Effector CD8-positive, alpha-beta T cell (primary cell): ENCODE measurements around the gene FSTL4.
"Not testable (repeated sequence)": the region's sequence is repeated elsewhere in the genome, so short reads cannot be mapped to it uniquely, and the experiment has no call there.

ENCODE experiments used
- DNase-seq: peaks from one replicate; lab custom pipeline; 2025; lab: John Stamatoyannopoulos, UW

The FSTL4 gene

DNA sequence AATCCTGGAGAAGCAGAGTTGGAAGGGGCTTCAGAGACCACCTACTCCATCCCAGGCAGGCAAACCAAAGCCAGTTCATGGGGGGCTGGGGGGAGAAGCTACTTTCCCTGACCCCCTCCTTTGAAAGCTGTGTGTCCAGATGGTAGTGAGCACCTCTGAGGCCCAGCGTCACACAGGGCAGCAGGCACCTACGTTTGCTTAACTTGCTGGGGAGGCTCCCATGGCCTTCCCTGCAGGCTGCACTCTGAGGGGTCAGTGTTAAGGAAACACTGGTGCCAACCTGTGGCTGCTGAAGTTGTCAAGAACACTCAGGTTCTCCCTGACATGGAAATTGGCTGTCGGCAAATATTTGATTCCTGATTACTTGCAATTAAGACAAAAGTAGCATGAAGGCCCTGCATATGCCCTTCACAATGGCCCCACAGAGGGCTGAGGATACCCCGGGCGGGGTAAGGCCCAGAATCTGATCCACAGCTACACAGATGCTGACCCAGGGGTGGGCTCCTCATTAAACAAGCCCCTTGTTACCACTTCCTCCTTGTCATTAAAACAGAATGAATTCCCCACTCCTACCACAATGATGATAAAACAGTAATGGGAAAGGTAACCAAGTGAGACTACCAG, 208.5 kb downstream of the FSTL4 start:
- DNase-seq: no peak

DNA sequence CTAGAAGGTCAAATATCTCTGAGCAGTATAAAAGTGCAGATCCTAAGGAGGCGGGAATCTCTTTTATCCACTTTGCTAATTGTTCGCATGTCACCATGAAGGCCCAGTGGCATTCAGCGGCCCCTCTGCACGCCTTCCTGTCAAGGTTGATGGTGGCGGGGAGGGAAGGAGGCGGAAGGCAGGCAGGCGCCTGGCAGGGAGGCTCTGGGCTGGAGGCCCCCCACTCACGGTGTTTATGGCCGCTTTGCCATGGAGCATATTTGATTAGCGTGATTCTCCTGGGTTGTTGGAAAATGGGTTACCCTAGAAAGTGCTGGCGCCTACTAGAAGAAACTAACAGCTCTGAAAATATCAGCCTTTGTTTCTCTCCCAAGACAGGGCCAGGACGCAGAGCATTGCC, 209.6 kb downstream of the FSTL4 start:
- no peak for DNase-seq

DNA sequence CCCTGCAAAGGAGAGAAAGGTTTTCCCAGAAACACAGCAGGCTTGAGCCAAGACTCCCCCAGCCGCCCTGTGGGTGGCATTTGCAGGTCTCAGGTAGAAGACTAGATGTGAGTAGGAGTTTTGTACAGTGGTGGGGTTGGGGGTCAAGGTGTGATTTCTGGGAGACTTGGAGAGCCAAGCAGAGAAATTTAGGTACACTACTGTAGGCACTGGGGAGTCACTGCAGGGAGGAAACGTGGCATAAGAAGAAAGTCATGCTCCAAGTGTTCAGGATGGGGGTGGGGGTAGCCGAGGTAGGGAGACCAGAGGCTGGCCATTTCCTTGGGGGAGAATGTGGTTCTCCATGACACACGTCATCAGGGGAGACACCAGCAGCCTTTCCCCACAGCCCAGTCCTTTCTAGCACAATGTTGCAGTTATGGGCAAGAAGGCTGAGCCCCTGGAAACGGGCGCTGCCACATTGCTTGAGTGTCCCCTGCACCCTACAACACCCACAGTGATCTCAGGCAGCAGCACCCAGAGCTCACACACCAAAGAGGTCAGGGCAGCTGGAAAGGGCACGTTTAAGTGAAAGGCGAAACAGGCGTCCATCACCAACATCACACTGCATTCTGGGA, 210.5 kb downstream of the FSTL4 start:
- no peak for DNase-seq

DNA sequence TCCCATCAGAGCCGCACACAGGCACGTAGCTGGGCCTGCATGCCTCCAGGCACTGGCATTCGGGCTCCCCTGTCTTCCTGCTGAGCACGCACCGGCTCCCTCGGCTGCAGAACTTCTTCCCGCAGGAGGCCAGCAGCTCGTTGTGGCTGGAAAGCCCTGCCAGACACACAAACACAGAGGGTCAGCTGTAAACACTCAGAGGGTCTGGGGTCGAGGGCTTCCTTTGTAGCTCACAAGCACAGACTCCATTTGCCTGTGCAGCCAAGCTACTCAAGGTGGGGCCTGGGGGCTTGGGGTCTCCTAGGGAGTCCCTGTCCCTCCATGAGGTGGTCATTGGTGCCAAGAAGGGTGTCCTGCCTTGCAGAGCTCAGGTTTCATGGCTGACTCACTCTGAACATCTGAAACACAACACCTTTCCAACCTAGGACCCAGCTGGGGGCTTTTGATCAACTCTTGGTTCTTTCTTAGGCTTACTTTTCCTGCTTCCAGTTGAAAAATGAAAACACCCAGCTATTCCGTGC, 211.4 kb downstream of the FSTL4 start:
- no peak for DNase-seq

DNA sequence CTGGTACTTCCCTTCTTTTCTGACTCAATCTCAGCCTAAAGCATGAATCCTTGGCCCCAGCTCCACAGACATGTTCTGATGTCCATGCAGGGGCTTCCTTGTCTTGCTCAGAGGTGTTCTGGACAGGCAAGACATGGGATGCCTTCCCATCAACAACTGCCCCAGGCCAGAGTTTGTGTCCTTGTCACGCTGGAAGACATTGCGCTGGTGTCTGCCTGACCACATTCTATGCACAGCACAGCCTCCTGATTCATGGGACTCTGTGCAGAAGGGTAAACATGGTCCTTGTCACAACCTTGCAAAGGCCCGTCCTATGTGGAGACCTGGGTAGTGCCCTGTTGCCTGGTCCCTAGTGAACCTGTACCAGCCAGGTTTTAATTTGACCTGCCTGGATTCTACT, 212.2 kb downstream of the FSTL4 start:
- DNase-seq: no peak

DNA sequence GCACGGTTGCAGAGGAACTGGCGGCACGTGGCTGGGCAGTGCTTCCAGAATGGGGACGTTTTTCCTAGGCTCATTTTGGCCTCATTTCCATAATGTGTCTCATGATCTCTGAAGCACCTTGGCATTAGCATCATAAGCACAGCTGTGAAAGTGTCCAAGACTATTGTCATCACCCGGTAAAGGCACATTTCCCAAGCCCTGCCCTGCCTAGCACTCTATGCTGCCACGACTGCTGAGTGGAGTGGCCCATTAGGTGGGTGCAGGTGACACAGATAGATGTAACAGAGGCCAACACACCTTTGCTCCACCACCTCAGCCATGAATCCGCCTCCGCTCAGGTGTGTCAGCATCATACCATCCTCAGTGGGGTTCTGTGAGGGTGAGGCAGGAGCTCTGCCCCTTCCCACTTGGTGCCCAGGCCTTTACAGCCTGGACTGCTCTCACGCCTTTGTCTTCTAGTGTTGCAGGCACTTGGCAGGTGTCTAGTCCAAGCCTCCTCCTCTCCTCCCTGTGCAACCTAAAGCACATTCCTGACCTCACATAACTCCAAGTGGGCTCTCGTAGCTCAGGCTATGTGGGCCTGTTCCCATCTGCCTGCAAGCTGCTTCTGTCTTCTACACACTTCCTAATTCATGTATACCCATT, 213.0 kb downstream of the FSTL4 start:
- DNase-seq: no peak

DNA sequence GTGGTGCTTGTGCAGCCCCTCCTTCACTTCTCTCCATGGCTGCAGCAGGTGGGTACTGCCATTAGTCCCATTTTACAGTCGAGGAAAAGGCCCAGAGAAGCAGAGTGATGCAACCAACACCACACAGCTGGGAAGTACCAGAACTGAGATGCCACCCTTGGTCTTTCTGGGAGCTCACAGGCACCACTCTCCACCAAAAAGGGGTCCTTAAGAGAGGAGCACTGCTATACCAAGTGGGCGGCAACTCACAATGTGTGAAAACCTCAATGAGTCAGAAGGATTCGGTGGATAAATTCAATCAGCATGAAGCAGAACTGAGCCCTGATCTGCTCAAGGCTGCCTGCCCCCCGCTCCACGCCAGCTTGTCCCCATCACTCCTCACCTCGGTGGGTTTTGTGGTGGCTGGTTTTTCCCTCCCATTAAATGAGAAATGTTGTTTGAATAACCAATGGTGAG, 213.7 kb downstream of the FSTL4 start:
- DNase-seq: no peak

DNA sequence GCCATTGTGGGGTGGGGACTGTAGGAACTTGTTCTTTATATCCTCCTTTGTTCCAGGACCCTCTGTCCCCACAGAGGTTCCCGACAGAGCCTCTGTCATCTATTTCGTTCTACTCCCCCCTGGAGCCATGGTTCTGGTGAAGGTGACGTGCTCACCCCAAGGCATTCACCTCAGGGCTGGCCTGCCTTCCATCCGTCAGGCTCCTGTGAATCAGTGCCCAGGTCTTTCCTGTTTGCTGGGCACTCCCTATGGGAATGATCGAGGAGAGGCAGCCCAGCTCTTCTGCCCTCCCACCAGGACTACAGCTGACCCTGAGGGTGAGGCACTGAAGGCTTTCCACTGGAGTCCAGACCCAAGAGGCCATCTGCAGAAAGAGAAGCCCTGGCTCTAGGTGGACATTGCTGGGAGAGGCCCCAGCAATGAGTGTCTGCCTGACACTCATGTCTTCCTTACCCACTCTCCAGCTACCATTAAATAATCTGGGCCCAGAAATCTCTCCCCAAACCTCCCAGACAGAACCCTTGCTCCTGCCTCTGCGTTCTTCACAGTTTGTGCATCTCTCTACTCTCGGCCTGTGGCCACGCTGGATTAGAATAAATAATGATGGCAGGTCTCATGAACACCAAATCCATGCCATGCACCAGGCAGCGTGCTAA, 214.2 kb downstream of the FSTL4 start:
- no peak for DNase-seq

DNA sequence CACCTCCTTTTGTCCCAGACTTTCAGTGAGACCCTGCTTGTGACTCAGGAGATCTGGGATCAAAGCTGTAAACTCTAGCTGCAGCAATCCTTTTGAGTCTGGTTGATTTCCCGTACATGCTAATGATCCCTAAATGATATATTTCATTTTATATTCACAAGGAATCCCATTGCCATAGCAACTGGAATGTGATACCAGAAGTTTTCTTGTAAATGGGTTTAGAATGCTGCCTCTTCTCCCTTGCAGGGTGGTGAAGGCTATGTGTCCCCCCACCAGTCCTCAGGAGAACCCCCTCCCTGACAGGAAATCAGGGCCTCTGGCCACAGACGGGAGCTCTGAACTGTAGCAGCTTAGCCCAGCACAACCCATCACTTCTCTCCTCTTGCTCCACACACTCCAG, 215.0 kb downstream of the FSTL4 start:
- DNase-seq: no peak

DNA sequence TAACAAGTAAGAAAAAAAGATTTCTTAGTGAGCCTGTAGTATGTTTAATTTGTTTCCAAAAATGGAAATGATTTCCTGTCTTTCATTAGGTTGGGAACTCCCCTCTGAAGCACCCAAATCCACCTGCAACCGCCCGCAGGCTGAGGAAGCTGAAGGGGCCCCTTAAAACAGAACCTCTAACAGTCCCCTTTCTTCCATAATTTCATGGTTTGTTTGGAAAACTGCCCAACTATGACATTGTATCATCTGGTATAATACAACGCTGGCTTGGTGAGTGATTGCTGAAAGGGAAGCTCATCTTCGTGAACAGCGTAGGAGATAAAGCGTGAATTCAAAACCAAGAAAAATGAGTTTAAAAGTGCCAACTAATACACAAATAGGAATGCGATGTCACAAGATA, 215.5 kb downstream of the FSTL4 start:
- DNase-seq: no peak

DNA sequence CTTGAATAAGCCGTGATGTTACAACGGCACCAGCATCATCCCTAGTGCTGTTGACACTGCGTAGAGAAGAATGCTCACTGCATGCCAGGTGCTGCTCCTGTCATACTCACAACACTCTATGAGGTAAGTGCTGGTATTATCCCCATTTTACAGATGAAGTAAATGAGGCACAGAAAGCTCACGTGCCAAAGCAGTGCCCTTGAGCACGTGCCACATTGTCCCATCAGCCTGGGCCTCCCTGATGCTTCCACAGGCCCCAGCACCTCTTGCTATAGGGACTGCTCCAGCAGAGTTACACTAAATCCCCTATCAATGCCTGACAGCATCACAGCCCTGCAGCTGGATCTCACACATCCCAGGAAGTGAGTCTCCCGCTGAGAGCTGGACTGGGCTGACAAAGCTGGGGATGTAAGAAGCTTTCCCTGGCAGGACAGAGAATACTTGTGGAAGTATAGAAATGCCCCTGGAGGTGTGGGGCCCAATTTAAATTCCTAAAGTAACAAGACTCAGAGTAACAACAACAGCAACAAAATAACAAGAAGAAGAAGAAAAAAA, 216.1 kb downstream of the FSTL4 start:
- DNase-seq: no peak

DNA sequence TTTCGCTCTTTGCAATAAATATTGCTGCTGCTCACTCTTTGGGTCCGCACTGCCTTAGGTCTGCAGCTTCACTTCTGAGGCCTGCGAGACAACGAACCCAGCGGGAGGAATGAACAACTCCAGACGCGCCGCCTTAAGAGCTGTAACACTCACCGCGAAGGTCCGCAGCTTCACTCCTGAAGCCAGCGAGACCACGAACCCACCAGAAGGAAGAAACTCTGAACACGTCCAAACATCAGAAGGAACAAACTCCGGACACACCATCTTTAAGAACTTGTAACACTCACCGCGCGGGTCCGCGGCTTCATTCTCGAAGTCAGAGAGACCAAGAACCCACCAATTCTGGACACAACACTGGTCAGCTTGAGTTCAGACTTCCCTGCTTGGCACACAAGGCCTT, 217.1 kb downstream of the FSTL4 start:
- not testable (repeated sequence) for DNase-seq

DNA sequence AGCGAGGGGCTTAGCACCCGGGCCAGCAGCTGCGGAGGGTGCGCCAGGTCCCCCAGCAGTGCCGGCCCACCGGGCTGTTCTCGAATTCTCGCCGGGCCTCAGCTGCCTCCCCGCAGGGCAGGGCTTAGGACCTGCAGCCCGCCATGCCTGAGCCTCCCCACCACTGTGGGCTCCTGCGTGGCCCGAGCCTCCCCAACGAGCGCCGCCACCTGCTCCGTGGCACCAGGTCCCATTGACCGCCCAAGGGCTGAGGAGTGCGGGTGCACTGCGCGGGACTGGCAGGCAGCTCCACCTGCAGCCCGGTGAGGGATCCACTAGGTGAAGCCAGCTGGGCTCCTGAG, 217.9 kb downstream of the FSTL4 start:
- DNase-seq: not testable (repeated sequence)

DNA sequence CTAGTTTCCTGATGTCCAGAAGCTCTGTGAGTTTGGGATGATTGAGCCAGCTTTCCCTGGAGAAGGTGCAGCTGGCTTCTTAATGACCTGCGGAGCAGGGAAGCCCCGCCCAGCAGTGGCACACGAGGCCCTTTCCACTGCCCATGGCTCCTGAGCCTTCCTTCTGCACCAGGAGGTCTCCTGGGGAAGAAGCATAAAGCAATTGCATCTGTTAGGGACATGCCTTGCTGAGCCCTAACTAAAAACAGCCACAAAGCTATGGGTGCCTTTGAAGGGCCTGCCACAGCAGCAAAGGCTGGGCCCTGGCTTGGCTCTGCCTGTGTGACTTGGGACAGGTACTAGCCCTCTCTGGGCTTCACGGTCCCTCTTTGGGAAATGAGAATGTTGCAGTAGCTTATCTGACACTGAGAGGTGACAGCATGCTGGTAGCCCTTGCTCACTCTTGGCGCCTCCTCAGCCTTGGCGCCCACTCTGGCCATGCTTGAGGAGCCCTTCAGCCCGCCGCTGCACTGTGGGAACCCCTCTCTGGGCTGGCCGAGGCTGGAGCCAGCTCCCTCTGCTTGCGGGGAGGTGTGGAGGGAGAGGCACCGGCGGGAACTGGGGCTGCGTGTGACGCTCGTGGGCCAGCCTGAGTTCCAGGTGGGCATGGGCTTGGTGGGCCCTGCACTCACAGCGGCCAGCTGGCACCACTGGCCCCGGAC, 218.4 kb downstream of the FSTL4 start:
- DNase-seq: no peak

DNA sequence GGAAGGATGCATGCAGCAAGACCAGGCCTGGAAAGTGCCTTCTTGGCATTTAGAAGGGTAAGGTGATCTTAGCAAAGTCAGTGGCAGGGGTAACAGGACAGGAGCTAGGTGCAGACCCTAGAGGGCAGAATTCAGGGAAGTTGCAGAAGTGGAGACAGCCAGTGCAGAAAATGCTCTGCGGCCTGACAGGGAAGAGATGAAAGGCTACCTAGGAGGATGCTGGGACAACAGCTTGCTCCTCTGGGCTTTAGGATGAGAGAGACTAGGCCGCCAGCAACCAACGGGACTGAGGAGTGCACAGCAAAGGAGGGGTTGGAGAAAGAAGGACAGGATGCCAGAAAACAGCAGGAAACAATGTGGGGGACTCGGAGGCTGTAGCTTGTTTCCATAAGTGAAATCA, 219.9 kb downstream of the FSTL4 start:
- DNase-seq: no peak

DNA sequence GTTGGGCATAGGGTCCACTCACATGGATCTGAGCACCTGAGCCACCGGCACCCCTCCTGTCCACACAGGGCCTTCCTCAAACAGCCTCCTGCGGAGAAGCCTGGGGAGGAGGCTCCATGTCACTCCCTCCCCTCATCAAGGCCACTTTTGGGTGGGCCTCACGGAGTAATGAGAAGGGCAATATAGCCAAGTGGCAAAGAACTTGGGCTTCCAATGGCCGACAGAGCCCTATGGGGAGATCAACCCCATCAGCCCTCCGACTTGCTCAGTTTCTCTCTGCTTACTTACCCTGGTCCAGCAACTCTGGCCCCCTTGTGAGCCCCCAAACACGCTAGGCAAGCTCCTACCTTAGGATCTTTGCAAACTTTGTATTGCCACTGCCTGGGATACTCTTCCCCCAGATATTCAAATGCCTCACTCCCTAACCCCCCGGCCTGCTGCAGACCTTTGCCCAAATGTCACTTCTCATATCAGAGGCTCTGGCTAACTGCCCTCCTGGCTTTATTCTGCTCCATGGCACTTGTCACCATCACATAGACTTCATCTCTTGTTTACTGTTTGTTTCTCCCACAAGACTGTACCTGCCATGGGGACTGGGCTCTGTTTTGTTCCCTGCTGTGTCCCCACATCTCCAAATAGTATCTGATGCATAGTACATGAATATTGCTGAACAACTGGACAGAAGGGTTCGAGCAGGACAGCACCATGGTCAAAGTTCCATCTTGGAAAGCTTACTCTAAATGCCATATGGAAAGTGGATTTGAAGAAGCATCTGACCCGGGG, 220.8 kb downstream of the FSTL4 start:
- DNase-seq: no peak

DNA sequence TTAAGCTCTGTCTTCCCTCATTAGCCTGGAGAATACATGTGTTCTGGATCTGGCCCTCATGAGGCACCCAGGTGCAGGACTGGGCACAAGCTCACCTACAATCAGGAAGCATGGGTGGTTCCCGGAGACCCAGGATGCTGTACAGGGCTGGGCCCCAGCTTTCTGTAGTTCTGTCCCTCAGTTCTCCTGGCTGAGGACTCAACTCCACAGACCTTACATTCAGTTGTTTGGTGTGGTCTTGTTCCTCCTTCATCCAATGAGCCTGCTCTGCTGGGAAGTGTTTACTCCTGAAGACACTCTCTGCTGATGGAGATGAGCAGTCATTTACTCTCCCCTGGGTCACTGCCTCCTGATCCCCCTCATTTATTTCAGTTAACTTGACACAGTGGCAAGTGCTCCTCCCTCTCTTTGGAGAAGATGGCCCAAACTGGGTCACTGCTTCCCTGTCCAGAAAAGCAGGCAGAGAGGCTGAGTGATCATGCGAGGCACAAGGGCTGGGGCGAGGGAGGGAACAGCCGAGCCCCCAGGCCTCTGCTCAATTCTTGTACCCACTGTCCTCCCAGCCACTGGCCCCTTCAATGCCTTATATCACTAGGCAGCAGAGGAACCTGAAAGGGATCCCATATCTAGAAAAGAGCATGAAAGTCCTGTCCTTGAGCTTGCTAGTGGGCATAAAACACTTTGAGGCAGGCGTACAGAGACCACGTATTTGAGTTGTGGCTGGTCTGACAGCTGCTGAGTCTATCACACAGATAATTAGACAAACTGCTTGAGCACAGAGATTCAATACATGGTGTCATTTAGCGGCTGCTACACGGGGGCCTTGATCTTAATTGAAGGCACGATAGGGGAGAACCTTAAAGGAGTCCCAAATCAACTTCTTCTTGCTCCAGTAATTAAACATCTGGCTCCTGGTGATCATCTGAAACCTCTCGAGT, 221.7 kb downstream of the FSTL4 start:
- no peak for DNase-seq

DNA sequence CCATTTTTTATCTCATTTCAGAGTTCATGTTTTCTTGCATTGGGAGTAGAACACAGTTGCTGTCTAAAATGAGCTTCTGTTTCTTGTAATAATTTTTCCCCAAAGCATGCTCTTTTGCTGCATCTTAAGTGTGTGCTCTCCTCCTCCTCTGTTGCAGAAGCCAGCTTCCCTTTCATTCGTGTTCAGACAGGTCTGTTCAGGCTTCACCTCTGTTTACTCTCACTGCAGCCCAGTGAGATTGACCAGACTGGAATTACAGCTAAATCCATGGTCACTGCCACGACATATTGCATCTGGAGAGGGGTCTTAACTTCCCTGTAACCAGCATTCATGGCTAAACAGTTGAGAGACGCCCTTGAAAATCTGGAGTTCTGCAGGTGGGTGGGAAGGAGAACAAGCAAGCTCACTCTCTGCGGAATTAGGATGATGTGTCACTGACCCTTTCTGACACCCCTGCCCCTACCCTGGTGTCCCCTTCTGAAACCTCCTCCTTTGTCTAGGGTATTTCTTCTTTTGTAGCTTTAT, 223.2 kb downstream of the FSTL4 start:
- DNase-seq: no peak

DNA sequence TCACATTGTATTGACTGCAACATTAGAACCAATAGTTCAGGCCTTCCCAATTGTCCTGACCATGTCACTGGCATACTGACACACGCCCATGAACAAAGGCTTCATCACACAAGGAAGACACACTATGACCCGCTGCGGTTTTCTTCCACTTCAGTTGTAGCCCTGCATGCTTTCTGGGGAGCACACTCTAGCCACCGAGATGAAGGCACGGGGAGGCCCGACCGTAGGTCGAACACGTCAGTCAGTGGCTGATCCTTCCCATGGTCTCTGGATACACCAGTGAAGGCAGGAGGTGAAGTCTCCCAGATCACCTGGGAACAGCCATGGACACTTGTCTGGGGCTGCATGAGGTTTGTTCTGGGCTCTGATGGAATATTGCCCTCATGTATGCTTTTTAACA, 224.7 kb downstream of the FSTL4 start:
- no peak for DNase-seq

DNA sequence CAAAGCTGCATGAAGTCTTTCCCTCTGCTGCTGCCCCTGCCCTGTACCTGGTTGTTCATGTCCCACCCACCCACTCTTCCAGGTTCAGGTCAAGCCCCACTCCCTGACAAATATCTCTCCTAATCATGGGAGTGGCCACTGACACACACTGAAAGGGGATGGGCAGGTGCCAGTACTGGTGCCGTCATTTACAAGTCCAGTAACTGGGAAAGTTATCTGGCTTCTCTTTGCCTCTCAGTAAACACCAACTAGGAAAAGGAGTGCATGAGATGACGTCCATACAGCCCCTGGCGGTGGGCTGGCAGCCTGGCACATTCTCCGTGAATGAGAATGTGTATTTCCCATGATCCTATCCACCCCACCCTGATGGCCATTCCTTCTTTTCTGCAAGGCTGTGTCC, 225.2 kb downstream of the FSTL4 start:
- no peak for DNase-seq
